GM21528 (cell line): ENCODE data around the gene TBC1D19.

Experiments used
- ATAC-seq: cut with Tn5 transposase; IDR thresholded peaks from one replicate; pipeline ENCODE4 v1.9.1; 2021; ENCODE audit warnings: mild to moderate bottlenecking, moderate library complexity; ENCODE audit not compliant: unreplicated experiment, low FRiP score

The TBC1D19 gene

GRCh38 chr4:26765515-26765914 is 181.6 kb downstream of the TBC1D19 start:
- ATAC-seq: no peak

GRCh38 chr4:26766141-26766540 is 182.3 kb downstream of the TBC1D19 start:
- no peak for ATAC-seq

- ATAC-seq: no peak
Observed at GRCh38 chr4:26772096-26772873, 188.4 kb downstream of the TBC1D19 start.

- ATAC-seq: no peak
Observed at GRCh38 chr4:26779224-26779623, 195.3 kb downstream of the TBC1D19 start.

GRCh38 chr4:26779674-26780073 is 195.8 kb downstream of the TBC1D19 start:
- ATAC-seq: no peak

- ATAC-seq: no peak
Observed at GRCh38 chr4:26780539-26780938, 196.7 kb downstream of the TBC1D19 start.

GRCh38 chr4:26782168-26782829 is 198.4 kb downstream of the TBC1D19 start:
- no peak for ATAC-seq

GRCh38 chr4:26782830-26783202 is 198.9 kb downstream of the TBC1D19 start:
- no peak for ATAC-seq

- ATAC-seq: no peak
Observed at GRCh38 chr4:26784207-26784865, 200.5 kb downstream of the TBC1D19 start.

- ATAC-seq: no peak
Observed at GRCh38 chr4:26785312-26785711, 201.4 kb downstream of the TBC1D19 start.

GRCh38 chr4:26785810-26786209 is 201.9 kb downstream of the TBC1D19 start:
- no peak for ATAC-seq

GRCh38 chr4:26786916-26787315 is 203.0 kb downstream of the TBC1D19 start:
- ATAC-seq: no peak

- no peak for ATAC-seq
Observed at GRCh38 chr4:26787461-26788340, 203.8 kb downstream of the TBC1D19 start.

GRCh38 chr4:26788341-26788733 is 204.5 kb downstream of the TBC1D19 start:
- no peak for ATAC-seq

GRCh38 chr4:26789208-26789607 is 205.3 kb downstream of the TBC1D19 start:
- ATAC-seq: no peak

- no peak for ATAC-seq
Observed at GRCh38 chr4:26791346-26791745, 207.5 kb downstream of the TBC1D19 start.

GRCh38 chr4:26792639-26793038 is 208.8 kb downstream of the TBC1D19 start:
- no peak for ATAC-seq

GRCh38 chr4:26793735-26794134 is 209.9 kb downstream of the TBC1D19 start:
- ATAC-seq: no peak

- no peak for ATAC-seq
Observed at GRCh38 chr4:26796081-26796480, 212.2 kb downstream of the TBC1D19 start.

- ATAC-seq: no peak
Observed at GRCh38 chr4:26802790-26803189, 218.9 kb downstream of the TBC1D19 start.
